OCI-LY7 (cell line): ENCODE results near the gene SLCO2A1.

Experiments
- CTCF ChIP-seq: fragments of 200-600 bp; sonication (generic); conservative IDR thresholded peaks from 2 replicates; pipeline ENCODE4 v1.5.1; 2014; ENCODE audit warnings: mild to moderate bottlenecking, antibody characterized with exemption, low read length, moderate library complexity, mixed read lengths
- EZH2phosphoT487 ChIP-seq: fragments of 200-600 bp; sonication (generic); IDR thresholded peaks from 2 replicates; pipeline ENCODE4 v1.6.1; 2018; ENCODE audit warnings: low read depth, borderline replicate concordance, mild to moderate bottlenecking, mixed run types, antibody characterized with exemption, low read length, moderate library complexity, mixed read lengths

- TF ChIP-seq EZH2phosphoT487 (no peak), CTCF (no peak)
Measured at GRCh38 chr3:134001251-134001650, 28.5 kb downstream of the SLCO2A1 start.
